HEK293 (cell line): Measurements from ENCODE around the gene LYSMD2.

Experiments used
- CTCF ChIA-PET: fragments of 350-600 bp; formaldehyde crosslinking; extraction: SDS; loops from one replicate; lab custom pipeline; 2021; ENCODE audit warnings: antibody characterized with exemption; lab: Yijun Ruan, JAX
- POLR2A ChIA-PET: fragments of 300-600 bp; formaldehyde crosslinking; extraction: SDS; loops from one replicate; lab custom pipeline; 2020; ENCODE audit warnings: antibody characterized with exemption, inconsistent platforms; lab: Yijun Ruan, JAX
- H3K27ac ChIP-seq: fragments of 200-500 bp; sonication (Bioruptor generic); 2 replicates; pipeline ENCODE4 v1.5.1; 2014; ENCODE audit warnings: low read depth, low read length, control low read depth, inconsistent platforms; ENCODE audit errors: extremely low read depth
- H3K36me3 ChIP-seq, 2 experiments: fragments of 200-500 bp in 1 of 2; sonication (Bioruptor generic) in 1 of 2; 1 replicate in 1 of 2; 2 replicates in 1 of 2; pipeline ENCODE4 v1.5.1; 2014 to 2017; ENCODE audit warnings: inconsistent platforms in 2 of 2, low read length in 2 of 2; ENCODE audit not compliant: control insufficient read depth in 2 of 2, insufficient read depth in 1 of 2
- H3K4me1 ChIP-seq: fragments of 200-500 bp; sonication (Bioruptor generic); 2 replicates; pipeline ENCODE4 v1.5.1; 2014; ENCODE audit warnings: mild to moderate bottlenecking, low read length, inconsistent platforms; ENCODE audit not compliant: control insufficient read depth, insufficient read depth
- H3K4me3 ChIP-seq: 2 replicates; pipeline ENCODE4 v1.5.1; 2011; ENCODE audit warnings: low read depth, mild to moderate bottlenecking, control low read depth, low read length, moderate library complexity
- H3K9me3 ChIP-seq: fragments of 200-500 bp; sonication (Bioruptor generic); 2 replicates; pipeline ENCODE4 v1.5.1; 2014; ENCODE audit warnings: low read depth, low read length, inconsistent platforms; ENCODE audit not compliant: control insufficient read depth, insufficient read depth
- GFI1B ChIP-seq: fragments of 450-650 bp; formaldehyde crosslinking; IDR thresholded peaks from 2 replicates; pipeline ENCODE4 v1.5.1; 2016; ENCODE audit warnings: missing biosample characterization, missing genetic modification characterization
- MEIS1 ChIP-seq: sonication (generic); formaldehyde crosslinking; IDR thresholded peaks from 2 replicates; pipeline ENCODE4 v1.8.1; 2022; ENCODE audit warnings: missing genetic modification reagents, mild to moderate bottlenecking, borderline replicate concordance
- SCRT2 ChIP-seq: fragments of 450-650 bp; formaldehyde crosslinking; IDR thresholded peaks from 2 replicates; pipeline ENCODE4 v1.5.1; 2016; ENCODE audit warnings: missing biosample characterization, missing genetic modification characterization
- WT1 ChIP-seq: fragments of 450-650 bp; formaldehyde crosslinking; IDR thresholded peaks from 2 replicates; pipeline ENCODE4 v1.5.1; 2016; ENCODE audit warnings: missing biosample characterization, missing genetic modification characterization
- YY2 ChIP-seq: fragments of 450-650 bp; formaldehyde crosslinking; IDR thresholded peaks from 2 replicates; pipeline ENCODE4 v1.5.1; 2016; ENCODE audit warnings: missing biosample characterization, missing genetic modification characterization
- ZFP41 ChIP-seq: fragments of 450-650 bp; formaldehyde crosslinking; IDR thresholded peaks from 2 replicates; pipeline ENCODE4 v1.5.1; 2016; ENCODE audit warnings: missing biosample characterization, missing genetic modification characterization, borderline replicate concordance
- ZNF10 ChIP-seq: fragments of 450-650 bp; formaldehyde crosslinking; IDR thresholded peaks from 2 replicates; pipeline ENCODE4 v1.5.1; 2017; ENCODE audit warnings: missing biosample characterization, missing genetic modification characterization
- ZNF239 ChIP-seq: fragments of 450-650 bp; formaldehyde crosslinking; IDR thresholded peaks from 2 replicates; pipeline ENCODE4 v1.5.1; 2016; ENCODE audit warnings: missing biosample characterization, missing genetic modification characterization
- ZNF341 ChIP-seq: fragments of 450-650 bp; formaldehyde crosslinking; IDR thresholded peaks from 2 replicates; pipeline ENCODE4; 2016; ENCODE audit warnings: low read depth, missing biosample characterization, missing genetic modification characterization
- ZNF366 ChIP-seq: fragments of 450-650 bp; formaldehyde crosslinking; conservative IDR thresholded peaks from 2 replicates; pipeline ENCODE4 v1.5.1; 2016; ENCODE audit warnings: missing biosample characterization, missing genetic modification characterization
- ZNF416 ChIP-seq: fragments of 450-650 bp; formaldehyde crosslinking; IDR thresholded peaks from 2 replicates; pipeline ENCODE4 v1.5.1; 2016; ENCODE audit warnings: missing biosample characterization, missing genetic modification characterization
- ZNF530 ChIP-seq: fragments of 450-650 bp; formaldehyde crosslinking; IDR thresholded peaks from 2 replicates; pipeline ENCODE4 v1.5.1; 2016; ENCODE audit warnings: low read depth, missing biosample characterization, missing genetic modification characterization
- ZNF654 ChIP-seq: fragments of 450-650 bp; formaldehyde crosslinking; IDR thresholded peaks from 2 replicates; pipeline ENCODE4 v1.5.1; 2016; ENCODE audit warnings: low read depth, missing biosample characterization, missing genetic modification characterization
- ZNF660 ChIP-seq: fragments of 450-650 bp; IDR thresholded peaks from 2 replicates; pipeline ENCODE4 v1.5.1; 2018; ENCODE audit warnings: missing biosample characterization, mild to moderate bottlenecking, missing genetic modification characterization
- ZNF677 ChIP-seq: fragments of 450-650 bp; IDR thresholded peaks from 2 replicates; pipeline ENCODE4 v1.5.0; 2018; ENCODE audit warnings: missing biosample characterization, mild to moderate bottlenecking, missing genetic modification characterization, moderate library complexity
- ZNF701 ChIP-seq: fragments of 450-650 bp; formaldehyde crosslinking; IDR thresholded peaks from 2 replicates; pipeline ENCODE4 v1.5.1; 2016; ENCODE audit warnings: missing biosample characterization, missing genetic modification characterization
- ZNF747 ChIP-seq: fragments of 450-650 bp; formaldehyde crosslinking; IDR thresholded peaks from 2 replicates; pipeline ENCODE4 v1.5.1; 2016; ENCODE audit warnings: missing biosample characterization, missing genetic modification characterization
- ZNF843 ChIP-seq: fragments of 450-650 bp; formaldehyde crosslinking; IDR thresholded peaks from 2 replicates; pipeline ENCODE4 v1.5.1; 2016; ENCODE audit warnings: missing biosample characterization, missing genetic modification characterization
- TF ChIP-seq, protein P1 (sequence below): fragments of 450-650 bp; formaldehyde crosslinking; IDR thresholded peaks from 2 replicates; pipeline ENCODE4 v1.5.1; 2016; ENCODE audit warnings: missing biosample characterization, missing genetic modification characterization, borderline replicate concordance
- TF ChIP-seq, protein P2 (sequence below): fragments of 450-650 bp; formaldehyde crosslinking; IDR thresholded peaks from 2 replicates; pipeline ENCODE4 v1.5.1; 2016; ENCODE audit warnings: missing biosample characterization, missing genetic modification characterization

LYSMD2 gene

DNA sequence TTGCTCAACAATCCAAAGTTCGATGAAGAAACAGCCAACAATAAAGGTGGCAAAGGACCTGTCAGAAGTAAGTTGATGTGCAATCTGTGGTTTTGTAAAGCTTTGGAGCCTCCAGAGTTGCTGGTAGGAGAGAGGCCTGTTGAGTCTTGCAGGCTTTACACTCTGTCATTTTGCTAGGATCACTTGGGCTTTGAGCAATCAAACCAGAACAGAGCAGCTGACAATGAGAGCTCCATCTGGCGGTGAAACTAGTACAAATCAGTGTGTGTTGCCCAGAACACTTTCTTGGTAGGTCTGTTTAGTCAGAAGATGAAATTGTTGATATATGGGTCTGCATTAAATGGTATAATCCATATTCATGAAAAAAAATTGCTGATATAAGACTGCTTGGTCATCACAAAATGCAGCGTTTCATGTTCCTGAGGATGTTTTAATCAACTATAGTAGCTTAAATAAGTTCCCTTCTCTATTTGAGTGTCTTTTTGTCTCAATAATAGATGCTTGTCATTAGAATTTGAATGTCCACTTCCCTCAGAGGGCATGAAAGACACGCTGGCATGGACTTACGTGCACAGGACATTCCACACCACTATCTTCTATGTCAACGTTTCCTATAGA is 39.6 kb upstream of the LYSMD2 start:
- H3K4me3 ChIP-seq = no peak overlapping the region
- H3K36me3 ChIP-seq = peaks cover 0 to 27% of the 10 kb centered on the region in 2 experiments; a peak in 1 of 3 replicates
- H3K27ac ChIP-seq = no peak overlapping the region
- no peaks in the 10 kb centered on the region for H3K9me3 ChIP-seq
- CTCF ChIA-PET = interaction anchor here (0.6 to 4.1 kb wide), 43 partner anchors 9 to 477 kb away, joined by 3 to 109 read pairs (median 4); partner anchors contain the start of gene DMXL2
- POLR2A ChIA-PET = interaction anchor here (0.6 to 1.3 kb wide), 3 partner anchors 40 to 130 kb away, joined by 3 to 4 read pairs (median 3); partner anchors contain the start of genes LYSMD2 and SCG3
- H3K4me1 ChIP-seq = no peaks in the 10 kb centered on the region
- TF ChIP-seq ZNF660 (tag by site-specific recombination) (peak; percentile 66), YY2 (tag by site-specific recombination) (no peak), SCRT2 (tag by site-specific recombination) (peak; percentile 69)
- TF ChIP-seq, all 188 proteins: peak for 2

DNA sequence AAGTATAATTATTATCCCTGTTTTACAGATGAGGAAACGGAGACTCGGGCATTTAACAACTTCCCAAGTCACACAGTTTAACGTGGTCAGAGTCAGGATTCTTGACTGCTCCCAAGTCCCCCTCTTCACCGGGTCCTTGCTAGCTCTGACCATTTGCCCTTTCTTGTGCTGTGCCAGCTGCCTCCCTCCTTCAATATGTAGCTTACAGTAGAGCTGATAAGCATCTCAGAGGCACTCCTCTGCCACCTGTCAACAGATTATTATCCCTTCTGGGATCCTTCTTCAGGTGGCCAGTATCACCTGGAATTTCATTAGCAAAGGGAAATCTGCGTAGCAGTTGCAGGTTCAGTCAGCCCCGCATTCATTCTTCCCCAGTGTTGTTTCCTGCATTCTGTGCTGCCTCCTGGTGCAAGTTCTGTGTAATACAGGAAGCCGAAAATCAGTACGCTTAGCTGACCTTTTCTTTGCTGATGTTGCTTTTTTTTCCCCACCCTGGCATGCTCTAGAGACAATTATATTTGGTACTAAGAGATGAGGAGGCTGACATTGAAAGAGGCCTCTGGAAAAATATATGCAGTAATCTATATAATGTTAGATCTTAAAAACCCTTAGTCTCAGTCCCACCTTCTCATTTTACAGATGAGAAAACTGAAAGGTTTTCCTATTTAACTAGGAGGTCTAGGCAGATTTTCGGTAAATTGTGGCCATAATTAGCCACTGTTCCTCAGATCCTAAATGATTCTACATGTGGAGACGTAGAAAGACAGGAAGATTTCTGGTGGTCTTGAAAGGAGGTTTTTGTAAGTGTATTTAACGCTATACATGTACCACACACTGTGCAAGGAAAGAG is 38.7 kb upstream of the LYSMD2 start:
- POLR2A ChIA-PET = interaction anchor here (0.8 to 1.3 kb wide), 2 partner anchors 95 to 129 kb away, joined by 3 read pairs; partner anchors contain the start of gene SCG3
- Histone ChIP-seq H3K36me3 (peaks cover 0 to 22% of the 10 kb centered on the region in 2 experiments; a peak in 1 of 3 replicates), H3K4me3 (no peak overlapping the region)
- TF ChIP-seq GFI1B (tag by site-specific recombination) = no peak
- 0 out of 2 replicates have a peak, but pooled peaks have one; percentile 15 for TF ChIP-seq ZNF660 (tag by site-specific recombination)
- TF ChIP-seq, protein P1, sequence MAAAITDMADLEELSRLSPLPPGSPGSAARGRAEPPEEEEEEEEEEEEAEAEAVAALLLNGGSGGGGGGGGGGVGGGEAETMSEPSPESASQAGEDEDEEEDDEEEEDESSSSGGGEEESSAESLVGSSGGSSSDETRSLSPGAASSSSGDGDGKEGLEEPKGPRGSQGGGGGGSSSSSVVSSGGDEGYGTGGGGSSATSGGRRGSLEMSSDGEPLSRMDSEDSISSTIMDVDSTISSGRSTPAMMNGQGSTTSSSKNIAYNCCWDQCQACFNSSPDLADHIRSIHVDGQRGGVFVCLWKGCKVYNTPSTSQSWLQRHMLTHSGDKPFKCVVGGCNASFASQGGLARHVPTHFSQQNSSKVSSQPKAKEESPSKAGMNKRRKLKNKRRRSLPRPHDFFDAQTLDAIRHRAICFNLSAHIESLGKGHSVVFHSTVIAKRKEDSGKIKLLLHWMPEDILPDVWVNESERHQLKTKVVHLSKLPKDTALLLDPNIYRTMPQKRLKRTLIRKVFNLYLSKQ (tag by site-specific recombination) = no peak
- TF ChIP-seq ZNF654 = peak; percentile 42
- no peak for TF ChIP-seq ZNF366 (tag by site-specific recombination)
- TF ChIP-seq ZNF843 = no peak
- TF ChIP-seq, protein P2, sequence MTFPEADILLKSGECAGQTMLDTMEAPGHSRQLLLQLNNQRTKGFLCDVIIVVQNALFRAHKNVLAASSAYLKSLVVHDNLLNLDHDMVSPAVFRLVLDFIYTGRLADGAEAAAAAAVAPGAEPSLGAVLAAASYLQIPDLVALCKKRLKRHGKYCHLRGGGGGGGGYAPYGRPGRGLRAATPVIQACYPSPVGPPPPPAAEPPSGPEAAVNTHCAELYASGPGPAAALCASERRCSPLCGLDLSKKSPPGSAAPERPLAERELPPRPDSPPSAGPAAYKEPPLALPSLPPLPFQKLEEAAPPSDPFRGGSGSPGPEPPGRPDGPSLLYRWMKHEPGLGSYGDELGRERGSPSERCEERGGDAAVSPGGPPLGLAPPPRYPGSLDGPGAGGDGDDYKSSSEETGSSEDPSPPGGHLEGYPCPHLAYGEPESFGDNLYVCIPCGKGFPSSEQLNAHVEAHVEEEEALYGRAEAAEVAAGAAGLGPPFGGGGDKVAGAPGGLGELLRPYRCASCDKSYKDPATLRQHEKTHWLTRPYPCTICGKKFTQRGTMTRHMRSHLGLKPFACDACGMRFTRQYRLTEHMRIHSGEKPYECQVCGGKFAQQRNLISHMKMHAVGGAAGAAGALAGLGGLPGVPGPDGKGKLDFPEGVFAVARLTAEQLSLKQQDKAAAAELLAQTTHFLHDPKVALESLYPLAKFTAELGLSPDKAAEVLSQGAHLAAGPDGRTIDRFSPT (tag by site-specific recombination) = no peak
- peak; percentile 76; the same call in 1 of the 2 replicates for TF ChIP-seq ZNF10 (tag by site-specific recombination)
- no peak for TF ChIP-seq ZNF677 (tag by site-specific recombination)
- no peak for TF ChIP-seq ZNF530
- peak; percentile 52 for TF ChIP-seq ZNF341 (tag by site-specific recombination)
- no peak for TF ChIP-seq WT1 (tag by site-specific recombination)
- no peak for TF ChIP-seq ZNF747 (tag by site-specific recombination)
- TF ChIP-seq ZFP41 = no peak
- no peak for TF ChIP-seq ZNF239
- TF ChIP-seq ZNF701 = no peak
- no peak for TF ChIP-seq MEIS1 (CRISPR knock-in tag)
- no peak for TF ChIP-seq ZNF416 (tag by site-specific recombination)
- TF ChIP-seq, all 188 proteins: peak for 4
- H3K4me1 ChIP-seq = no peaks in the 10 kb centered on the region
- CTCF ChIA-PET = interaction anchor here (0.5 to 4.1 kb wide), 47 partner anchors 8 to 438 kb away, joined by 3 to 109 read pairs (median 4); partner anchors contain the start of gene DMXL2
- H3K27ac ChIP-seq = no peak overlapping the region
- H3K9me3 ChIP-seq = no peaks in the 10 kb centered on the region
